ENCODE measurements around the gene AKAP8L.

DNA sequence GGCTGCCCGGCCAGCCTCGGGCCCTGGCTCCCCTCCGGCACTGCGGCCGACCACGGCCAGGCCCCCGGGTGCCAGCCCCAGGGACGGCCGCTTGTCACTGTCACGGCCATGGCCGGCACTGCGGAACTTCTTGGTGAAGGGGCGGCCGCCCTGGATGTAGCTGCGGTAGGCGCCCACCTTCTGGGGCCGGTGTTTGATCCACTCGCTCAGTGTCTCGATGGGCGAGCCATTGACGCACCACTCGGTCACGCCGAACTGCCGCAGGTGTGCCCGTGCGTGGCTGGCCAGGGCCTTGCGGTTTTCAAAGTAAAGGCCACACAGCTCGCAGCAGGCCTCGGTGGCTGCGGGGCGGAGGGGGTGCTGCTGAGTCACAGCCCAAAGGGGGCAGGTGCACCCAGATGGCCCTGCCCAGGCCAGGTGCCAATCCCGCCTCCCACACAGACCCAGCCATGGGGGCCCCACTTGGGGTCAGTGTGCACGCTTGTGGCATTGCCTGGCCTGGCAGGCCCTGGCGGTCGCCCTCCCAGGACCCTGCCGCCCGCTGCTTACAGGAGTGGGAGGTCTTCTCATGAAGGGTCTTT lies 6.0 kb upstream of the AKAP8L start:
- no peak for TF ChIP-seq GABPB1 (CRISPR knock-in tag; IDR thresholded peaks at IDR 0.05)
- TF ChIP-seq BRCA1 (IDR thresholded peaks at IDR 0.05): no peak
- no peak for TF ChIP-seq BRCA1 (CRISPR knock-in tag; IDR thresholded peaks at IDR 0.05)
- TF ChIP-seq SIN3B (IDR thresholded peaks at IDR 0.05; ENCODE audit: low read depth): no peak
- no peak for TF ChIP-seq ZFX (CRISPR knock-in tag; IDR thresholded peaks at IDR 0.05)
- TF ChIP-seq NR2F6 (CRISPR knock-in tag; IDR thresholded peaks at IDR 0.05): no peak
- TF ChIP-seq ZNF232 (CRISPR knock-in tag; IDR thresholded peaks at IDR 0.05): no peak
- TF ChIP-seq, protein P1, sequence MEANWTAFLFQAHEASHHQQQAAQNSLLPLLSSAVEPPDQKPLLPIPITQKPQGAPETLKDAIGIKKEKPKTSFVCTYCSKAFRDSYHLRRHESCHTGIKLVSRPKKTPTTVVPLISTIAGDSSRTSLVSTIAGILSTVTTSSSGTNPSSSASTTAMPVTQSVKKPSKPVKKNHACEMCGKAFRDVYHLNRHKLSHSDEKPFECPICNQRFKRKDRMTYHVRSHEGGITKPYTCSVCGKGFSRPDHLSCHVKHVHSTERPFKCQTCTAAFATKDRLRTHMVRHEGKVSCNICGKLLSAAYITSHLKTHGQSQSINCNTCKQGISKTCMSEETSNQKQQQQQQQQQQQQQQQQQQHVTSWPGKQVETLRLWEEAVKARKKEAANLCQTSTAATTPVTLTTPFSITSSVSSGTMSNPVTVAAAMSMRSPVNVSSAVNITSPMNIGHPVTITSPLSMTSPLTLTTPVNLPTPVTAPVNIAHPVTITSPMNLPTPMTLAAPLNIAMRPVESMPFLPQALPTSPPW (CRISPR knock-in tag; IDR thresholded peaks at IDR 0.05): no peak
